GM21360 (cell line): ENCODE measurements around the gene BOD1L1.
A peak's percentile ranks its signal among the peaks of the same experiment; 100 is the strongest.

Experiments used
- ATAC-seq: cut with Tn5 transposase; IDR thresholded peaks from one replicate; pipeline ENCODE4 v1.9.1; 2021; ENCODE audit warnings: mild to moderate bottlenecking, moderate library complexity; ENCODE audit not compliant: unreplicated experiment

BOD1L1 gene

GRCh38 chr4:13627606-13628311 lies at the start of gene BOD1L1:
Gene BOD1L1, minus strand, starts transcription at chr4:13627725. Its CDS starts 138 bp downstream, at chr4:13627587.
- ATAC-seq: peak; percentile 90

DNA sequence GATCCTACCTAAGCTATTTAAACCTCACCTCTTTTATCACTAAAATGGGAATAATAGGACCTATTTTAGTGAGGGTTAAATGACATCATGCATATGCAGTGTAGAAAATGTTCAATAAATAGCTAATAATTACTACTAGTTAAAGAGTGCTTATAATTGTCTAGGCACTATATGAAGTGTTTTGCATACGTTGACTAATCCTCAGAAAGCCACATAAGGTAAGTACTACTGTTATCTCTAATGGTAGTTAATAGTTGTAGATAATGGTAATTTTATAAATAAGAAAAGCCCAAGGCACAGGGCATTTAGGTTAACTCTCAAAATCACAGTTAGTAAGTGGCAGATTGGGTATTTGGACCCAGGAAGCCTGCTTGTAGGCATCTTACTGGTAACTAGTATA lies 47.4 kb upstream of the BOD1L1 start:
- no peak for ATAC-seq

DNA sequence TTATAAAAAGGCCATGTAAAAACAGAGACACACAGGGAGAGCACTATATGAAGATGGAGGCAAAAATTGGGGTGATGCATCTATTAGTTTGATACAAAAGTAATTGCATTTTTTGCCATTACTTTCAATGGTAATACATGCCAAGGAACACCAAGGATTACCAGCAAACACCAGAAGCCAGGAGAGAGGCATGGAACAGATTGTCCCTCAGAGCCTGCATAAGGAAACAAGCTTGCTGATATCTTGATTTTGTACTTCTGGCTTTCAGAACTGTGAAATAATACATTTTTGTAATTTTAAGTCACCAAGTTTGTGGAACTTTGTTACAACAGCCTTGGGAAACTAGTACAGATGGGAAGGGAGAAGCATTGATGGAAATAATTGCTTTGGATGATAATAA lies 45.6 kb upstream of the BOD1L1 start:
- ATAC-seq: no peak

DNA sequence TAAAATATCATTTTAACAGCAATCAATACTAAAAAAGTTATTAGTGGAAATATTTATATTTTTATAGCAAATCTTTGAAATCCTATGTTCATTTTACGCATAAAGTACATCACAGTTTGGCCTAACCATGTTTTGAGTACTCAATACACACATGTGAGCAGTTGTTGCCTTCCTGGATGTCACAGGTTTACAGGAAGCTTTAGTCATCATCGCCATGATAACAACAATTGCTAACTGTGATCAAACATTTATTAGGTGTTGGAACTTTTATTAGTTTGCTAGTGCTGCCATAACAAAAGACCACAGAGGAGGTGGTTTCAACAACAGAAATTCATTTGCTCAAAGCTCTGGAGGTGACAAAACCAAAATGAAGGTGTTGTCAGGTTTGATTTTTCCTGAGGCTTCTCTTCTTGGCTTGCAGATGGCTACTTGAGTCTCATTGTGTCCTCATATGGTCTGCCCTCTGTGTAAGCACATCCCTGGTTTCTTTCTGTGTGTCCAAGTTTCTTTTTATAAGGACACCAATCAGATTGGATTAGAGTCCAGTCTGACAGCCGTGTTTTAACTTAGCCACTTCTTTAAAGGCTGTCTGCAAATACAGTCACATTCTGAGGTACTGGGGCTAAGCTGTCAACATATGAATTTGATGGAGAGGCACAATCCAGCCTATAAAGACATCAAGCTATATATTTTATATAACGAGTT lies 43.1 kb upstream of the BOD1L1 start:
- ATAC-seq: no peak

- no peak for ATAC-seq
Measured at GRCh38 chr4:13665701-13666660, 38.5 kb upstream of the BOD1L1 start.

DNA sequence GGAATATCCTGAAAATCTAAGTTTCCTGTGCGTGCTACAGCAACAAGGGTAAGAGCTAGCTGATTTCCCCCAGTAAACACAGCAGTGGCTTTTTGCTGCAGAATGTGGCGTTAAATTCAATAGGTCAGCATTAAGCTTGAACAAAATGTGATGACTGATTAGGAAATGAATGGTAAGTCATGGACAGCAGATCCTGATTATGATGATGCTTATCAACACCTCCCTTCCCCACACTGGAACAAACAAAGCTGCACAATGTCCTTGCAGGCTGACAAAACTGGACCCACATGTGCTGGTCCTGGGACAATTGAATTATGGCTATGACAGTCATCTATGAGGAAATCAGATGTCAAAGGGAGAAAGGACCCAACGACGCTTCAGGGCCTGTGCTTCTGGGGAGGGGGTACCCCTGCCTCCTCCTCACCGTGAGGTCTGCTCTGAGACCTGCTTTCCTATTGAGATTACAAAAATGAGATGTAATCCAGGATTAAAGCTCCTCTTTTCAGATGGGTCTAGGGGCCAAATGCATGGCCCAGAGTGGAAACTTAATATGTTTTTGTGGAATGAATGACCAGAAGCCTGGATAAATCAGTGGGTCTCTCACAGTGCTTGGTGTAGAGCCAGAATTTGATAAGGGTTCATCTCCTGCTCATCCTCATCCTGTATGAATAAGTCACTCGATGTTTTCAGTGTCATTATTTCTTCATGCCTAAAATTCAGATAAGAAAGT lies 32.0 kb upstream of the BOD1L1 start:
- ATAC-seq: no peak

DNA sequence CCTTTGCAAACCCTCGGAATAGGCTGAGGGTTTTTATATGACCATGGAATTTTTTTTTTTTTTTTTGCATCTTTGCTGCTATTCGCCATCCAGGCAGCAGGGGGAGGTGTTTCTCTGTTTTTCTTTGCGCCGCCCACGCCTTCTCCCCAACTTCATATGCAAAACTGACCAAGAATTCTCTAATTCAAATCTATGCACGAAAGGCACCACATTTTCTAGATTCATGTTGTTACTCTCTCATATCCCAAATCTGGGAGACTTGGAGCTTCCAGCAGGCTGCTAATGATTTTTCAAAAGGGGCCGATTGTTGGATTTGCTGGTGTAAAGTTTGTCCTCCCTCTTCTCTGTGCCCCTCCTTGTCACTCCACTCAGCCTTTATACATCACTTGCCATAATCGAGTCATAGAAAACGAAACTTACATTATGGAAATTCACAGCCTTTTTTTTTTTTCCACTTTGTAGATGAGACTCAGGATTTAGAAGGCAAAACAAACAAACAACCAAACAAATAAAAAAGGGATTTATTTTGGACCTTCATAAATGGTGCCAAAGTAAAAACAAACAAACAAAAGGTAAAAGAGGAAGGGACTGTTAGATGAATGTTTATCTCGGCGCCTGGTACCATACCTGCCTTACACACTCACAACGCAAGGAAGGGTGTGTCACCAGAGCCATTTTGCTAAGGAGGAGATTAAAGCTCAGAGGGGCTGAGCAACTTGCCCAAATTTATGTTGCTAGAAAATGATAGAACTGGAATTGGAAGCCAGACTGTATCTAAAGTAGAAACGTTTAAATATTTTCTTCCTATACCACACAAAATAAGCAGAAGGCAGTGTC lies 29.3 kb upstream of the BOD1L1 start:
- no peak for ATAC-seq

- ATAC-seq: peak; percentile 90
Measured at GRCh38 chr4:13654162-13654797, 26.8 kb upstream of the BOD1L1 start.

DNA sequence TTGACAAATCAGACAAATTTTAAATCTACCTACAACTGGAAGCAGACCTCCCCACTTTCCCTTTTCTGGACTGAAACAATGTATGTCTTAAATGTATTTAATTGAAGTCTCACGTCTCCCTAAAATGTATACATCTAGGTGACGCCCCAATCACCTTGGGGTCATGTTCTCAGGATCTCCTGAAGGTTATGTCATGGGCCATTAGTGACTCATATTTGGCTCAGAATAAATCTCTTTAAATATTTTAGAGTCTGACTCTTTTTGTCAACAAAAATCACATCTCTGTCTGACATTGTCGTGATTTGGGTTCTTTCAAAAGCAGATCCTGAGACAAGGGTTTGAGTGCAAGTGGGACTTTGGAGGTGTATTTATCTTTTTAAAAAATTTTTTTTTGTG lies 26.2 kb upstream of the BOD1L1 start:
- peak; percentile 1 for ATAC-seq

GRCh38 chr4:13647031-13647430 lies 19.5 kb upstream of the BOD1L1 start:
- no peak for ATAC-seq

DNA sequence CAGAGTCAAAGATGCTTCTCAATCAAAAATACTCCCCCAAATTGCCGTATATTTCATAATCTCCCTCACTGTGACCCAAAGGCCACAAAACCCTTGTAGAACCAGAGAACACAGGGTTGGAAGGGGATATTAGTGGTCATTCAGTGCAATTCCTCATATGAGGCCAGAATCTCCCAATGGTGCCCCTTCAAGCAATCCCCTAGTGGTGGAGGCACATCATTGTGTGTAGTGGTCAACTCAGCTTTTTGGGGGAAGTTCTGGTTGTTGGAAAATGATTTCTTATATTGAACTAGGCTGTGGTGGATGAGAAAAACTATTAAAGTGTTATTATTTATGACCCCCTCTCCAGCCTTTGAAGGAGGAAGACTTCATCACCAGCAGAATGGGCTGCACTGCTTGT lies 17.6 kb upstream of the BOD1L1 start:
- ATAC-seq: no peak

- ATAC-seq: no peak
Measured at GRCh38 chr4:13642170-13642950, 14.8 kb upstream of the BOD1L1 start.

- ATAC-seq: no peak
Measured at GRCh38 chr4:13641084-13641483, 13.6 kb upstream of the BOD1L1 start.

GRCh38 chr4:13640149-13640940 lies 12.8 kb upstream of the BOD1L1 start:
- no peak for ATAC-seq

DNA sequence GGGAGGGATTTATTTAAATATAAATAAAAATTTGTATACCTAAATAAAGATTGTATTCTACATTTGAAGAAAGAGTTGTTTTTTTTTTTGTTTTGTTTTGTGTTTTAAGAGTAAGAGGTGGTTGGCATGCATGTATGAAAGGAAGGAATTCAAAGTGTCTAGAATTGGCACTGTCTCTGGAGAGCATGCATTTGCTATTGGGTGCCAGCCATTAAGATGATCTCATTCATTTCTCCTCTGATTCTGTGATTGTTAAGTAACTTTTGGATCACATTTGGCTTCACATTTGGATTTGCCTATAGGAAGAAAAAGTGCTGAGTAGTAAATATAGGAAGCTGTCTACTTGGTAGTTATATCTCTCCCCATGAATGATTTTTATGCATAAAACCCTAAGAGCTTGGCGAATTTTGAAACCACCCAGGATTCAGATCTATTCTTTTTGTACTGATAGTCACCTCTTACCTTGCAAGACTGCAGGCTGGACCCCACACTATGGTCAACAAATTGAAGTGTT lies 7.8 kb upstream of the BOD1L1 start:
- no peak for ATAC-seq

DNA sequence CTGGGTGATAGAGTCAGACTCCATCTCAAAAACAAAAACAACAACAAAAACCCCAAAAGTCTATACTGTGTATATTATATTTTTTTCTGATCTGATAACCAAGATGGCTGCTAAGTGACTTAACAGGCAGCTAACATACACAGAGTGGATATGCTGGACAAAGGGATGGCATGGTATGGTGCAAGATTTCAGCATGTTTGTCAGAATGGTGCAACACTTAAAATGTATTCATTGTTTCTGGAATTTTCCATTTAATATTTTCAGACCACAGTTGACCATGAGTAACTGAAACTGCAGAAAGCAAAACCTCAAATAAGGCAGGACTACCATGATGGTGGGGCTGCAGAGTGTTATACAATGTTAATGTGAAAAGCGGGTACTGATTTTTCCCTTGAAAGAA lies 6.1 kb upstream of the BOD1L1 start:
- ATAC-seq: no peak

DNA sequence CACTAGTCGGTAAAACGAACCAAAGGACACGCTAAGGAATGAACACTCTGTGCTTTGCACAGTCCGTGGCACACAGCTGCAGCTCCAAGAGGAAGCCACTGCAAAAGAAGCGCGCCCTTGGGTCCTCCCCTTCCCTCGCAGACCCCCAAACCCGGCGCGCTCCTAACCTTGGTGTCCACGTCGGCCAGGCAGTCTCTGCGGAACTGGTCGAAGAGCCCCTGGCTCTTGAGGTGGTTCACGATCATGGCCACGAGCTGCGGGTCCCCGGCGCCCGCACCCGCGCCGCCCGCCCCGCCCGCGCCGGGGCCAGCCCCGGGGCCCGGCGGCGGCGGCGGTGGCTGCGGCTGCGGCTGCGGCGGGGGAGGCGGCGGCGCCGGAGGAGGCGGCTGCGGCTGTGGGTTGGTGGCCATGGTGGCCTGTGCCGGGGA lies 333 bp downstream of the BOD1L1 start:
- ATAC-seq: peak; percentile 53
